Ectodermal cell (in vitro differentiated cells): ENCODE results near the gene SF3A1.
"Not testable (repeated sequence)": the region's sequence is repeated elsewhere in the genome, so short reads cannot be mapped to it uniquely, and the experiment has no call there.

ENCODE experiments used
- H3K27ac ChIP-seq: 2 replicates; pipeline ENCODE4 v1.7.0; 2013; ENCODE audit warnings: mild to moderate bottlenecking, low read depth, low read length; ENCODE audit not compliant: insufficient read depth, poor library complexity, severe bottlenecking
- H3K27me3 ChIP-seq: 2 replicates; pipeline ENCODE4 v1.7.0; 2013; ENCODE audit warnings: mild to moderate bottlenecking, low read length; ENCODE audit not compliant: insufficient read depth, control insufficient read depth, poor library complexity, severe bottlenecking
- H3K36me3 ChIP-seq: one replicate; pipeline ENCODE4 v1.7.0; 2013; ENCODE audit warnings: low read length; ENCODE audit not compliant: control insufficient read depth, insufficient read depth
- H3K4me1 ChIP-seq: one replicate; pipeline ENCODE4 v1.7.0; 2013; ENCODE audit warnings: low read length; ENCODE audit not compliant: control insufficient read depth, insufficient read depth
- H3K4me3 ChIP-seq: 2 replicates; pipeline ENCODE4 v1.7.0; 2013; ENCODE audit warnings: low read depth, low read length, control low read depth; ENCODE audit not compliant: insufficient read depth
- H3K9me3 ChIP-seq: 2 replicates; pipeline ENCODE4 v1.7.0; 2013; ENCODE audit warnings: mild to moderate bottlenecking, low read length, moderate library complexity; ENCODE audit not compliant: control insufficient read depth
- WGBS, 2 experiments: methylation state at CpG; one replicate each; pipeline ENCODE4 v1.1.7; 2013; ENCODE audit warnings: missing lambda C conversion rate in 2 of 2; 5-methylcytosine and 5-hydroxymethylcytosine counted together

SF3A1 gene

GRCh38 chr22:30351226-30351625 lies 5.5 kb downstream of the SF3A1 start:
- Histone ChIP-seq H3K36me3 (peaks cover 31% of the 10 kb centered on the region), H3K27ac (no peak overlapping the region), H3K9me3 (no peaks in the 10 kb centered on the region), H3K4me3 (no peak overlapping the region), H3K4me1 (peaks cover 8% of the 10 kb centered on the region), H3K27me3 (no peaks in the 10 kb centered on the region)
- WGBS, 2 experiments = 92 to 95% methylated on average over 3 of the region's 3 CpGs

DNA sequence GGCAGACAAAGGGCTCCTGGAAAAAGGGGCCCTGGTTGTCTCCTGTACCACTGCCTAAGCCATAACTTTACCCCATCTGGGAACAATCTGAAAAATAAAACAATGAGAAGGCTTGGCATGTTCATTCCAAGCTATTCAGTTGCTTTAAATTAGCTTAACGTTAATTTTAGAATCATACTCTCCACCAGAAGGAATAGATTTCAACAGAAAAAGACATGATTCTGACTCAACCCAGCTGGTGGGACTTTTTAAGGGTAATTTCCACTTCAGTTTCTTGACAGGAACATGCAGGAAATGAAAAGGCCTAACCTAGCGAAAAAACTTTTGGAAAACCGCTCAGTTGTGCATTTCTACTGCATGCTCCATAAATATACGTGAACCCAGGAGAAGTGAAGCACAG lies 7.9 kb downstream of the SF3A1 start:
- no peak overlapping the region for H3K27ac ChIP-seq
- no peaks in the 10 kb centered on the region for H3K4me1 ChIP-seq
- no peak overlapping the region for H3K4me3 ChIP-seq
- peaks cover 54% of the 10 kb centered on the region for H3K36me3 ChIP-seq
- no peaks in the 10 kb centered on the region for H3K9me3 ChIP-seq
- WGBS, 2 experiments = 97 to 99% methylated on average over 4 of the region's 4 CpGs
- no peaks in the 10 kb centered on the region for H3K27me3 ChIP-seq

DNA sequence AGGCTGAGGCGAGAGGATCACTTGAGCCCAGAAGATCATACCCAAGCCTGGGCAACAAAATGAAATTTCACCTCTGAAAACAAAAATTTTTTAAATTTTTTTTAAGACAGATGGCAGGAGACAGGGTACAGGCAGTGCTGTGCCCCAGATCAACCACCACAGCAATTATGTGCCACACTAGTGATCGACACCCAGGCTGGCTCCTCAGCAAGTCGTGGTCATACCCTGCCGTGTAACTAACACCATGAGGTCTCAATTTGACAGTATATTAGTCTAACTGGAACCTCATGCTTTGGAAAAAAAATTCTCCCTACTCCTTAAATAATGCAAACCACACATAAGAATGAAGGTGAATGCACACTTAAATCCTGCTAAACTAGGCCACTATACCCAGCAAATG lies 8.3 kb downstream of the SF3A1 start:
- Histone ChIP-seq H3K9me3 (no peaks in the 10 kb centered on the region), H3K27me3 (no peaks in the 10 kb centered on the region), H3K4me3 (no peak overlapping the region), H3K36me3 (peaks cover 58% of the 10 kb centered on the region), H3K27ac (no peak overlapping the region), H3K4me1 (no peaks in the 10 kb centered on the region)
- WGBS, 2 experiments = 93 to 97% methylated on average over 4 of the region's 4 CpGs

- no peaks in the 10 kb centered on the region for H3K27me3 ChIP-seq
- H3K36me3 ChIP-seq = peaks cover 62% of the 10 kb centered on the region
- no peaks in the 10 kb centered on the region for H3K9me3 ChIP-seq
- H3K4me1 ChIP-seq = no peaks in the 10 kb centered on the region
- WGBS, 2 experiments = 92 to 94% methylated on average over 5 of the region's 5 CpGs
- H3K4me3 ChIP-seq = no peak overlapping the region
- no peak overlapping the region for H3K27ac ChIP-seq
Observed at GRCh38 chr22:30347255-30347892, 9.3 kb downstream of the SF3A1 start.

DNA sequence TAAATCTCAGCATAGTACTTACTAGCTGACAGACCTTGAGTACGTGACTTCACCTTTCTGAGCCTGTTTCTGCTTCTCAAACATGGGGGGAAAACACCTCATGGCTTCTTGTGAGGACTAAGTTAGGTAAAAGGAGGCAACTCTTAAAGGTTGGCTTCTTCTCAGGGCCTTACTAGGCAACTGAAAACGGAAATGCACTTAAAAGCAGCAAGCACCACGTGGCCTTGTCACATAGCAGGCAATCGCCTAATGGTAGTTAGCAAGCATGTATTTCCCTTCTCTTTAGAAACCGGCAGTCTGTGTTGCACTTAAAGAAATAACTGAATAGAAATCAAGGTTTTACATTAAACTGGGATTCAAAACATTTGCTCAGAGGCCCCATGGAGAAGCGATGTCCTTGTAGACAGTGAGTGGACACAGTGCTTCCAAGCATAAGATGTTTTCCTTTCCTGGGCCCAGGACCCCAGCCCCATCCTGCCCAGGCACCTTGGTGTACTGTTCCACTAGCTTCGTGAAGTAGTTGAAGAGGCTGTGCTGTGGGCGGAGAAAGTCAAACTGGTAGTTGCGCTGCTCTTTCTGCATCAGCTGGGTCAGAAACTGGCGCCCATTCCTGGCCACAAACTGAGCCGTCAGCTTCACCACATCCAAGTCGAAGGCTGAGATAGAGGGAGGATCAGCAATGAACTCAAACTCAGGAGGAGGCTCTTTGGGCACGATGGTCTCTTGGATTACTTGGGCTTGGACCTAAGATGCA lies 12.1 kb downstream of the SF3A1 start:
- Histone ChIP-seq H3K27ac (no peak overlapping the region), H3K27me3 (no peaks in the 10 kb centered on the region), H3K4me1 (no peaks in the 10 kb centered on the region), H3K36me3 (peaks cover 74% of the 10 kb centered on the region), H3K4me3 (no peak overlapping the region), H3K9me3 (no peaks in the 10 kb centered on the region)
- 96 to 97% methylated on average over 13 of the region's 13 CpGs for WGBS, 2 experiments

GRCh38 chr22:30340911-30341685 lies 15.6 kb downstream of the SF3A1 start:
- Histone ChIP-seq H3K27ac (no peak overlapping the region), H3K27me3 (no peaks in the 10 kb centered on the region), H3K4me1 (no peaks in the 10 kb centered on the region), H3K9me3 (no peaks in the 10 kb centered on the region), H3K4me3 (no peak overlapping the region), H3K36me3 (peaks cover 91% of the 10 kb centered on the region)
- WGBS, 2 experiments = 92 to 93% methylated on average over 16 of the region's 16 CpGs

GRCh38 chr22:30338802-30339201 lies 17.9 kb downstream of the SF3A1 start:
- Histone ChIP-seq H3K4me3 (no peak overlapping the region), H3K27me3 (no peaks in the 10 kb centered on the region), H3K4me1 (no peaks in the 10 kb centered on the region), H3K27ac (no peak overlapping the region), H3K9me3 (no peaks in the 10 kb centered on the region), H3K36me3 (peaks cover 91% of the 10 kb centered on the region)
- 98% methylated on average over 7 of the region's 7 CpGs for WGBS, 2 experiments

GRCh38 chr22:30338341-30338740 lies 18.4 kb downstream of the SF3A1 start:
- WGBS, 2 experiments = 93 to 96% methylated on average over 9 of the region's 9 CpGs
- not testable (repeated sequence) for H3K9me3 ChIP-seq

GRCh38 chr22:30337461-30337778 lies 19.3 kb downstream of the SF3A1 start:
- Histone ChIP-seq H3K4me1 (no peaks in the 10 kb centered on the region), H3K27ac (no peak overlapping the region), H3K9me3 (no peaks in the 10 kb centered on the region), H3K4me3 (no peak overlapping the region), H3K36me3 (peaks cover 87% of the 10 kb centered on the region), H3K27me3 (no peaks in the 10 kb centered on the region)
- WGBS, 2 experiments = 94 to 95% methylated on average over 8 of the region's 8 CpGs

More at GRCh38 chr22:30338341-30338740, 18.4 kb downstream of the SF3A1 start:
- H3K4me1 ChIP-seq, H3K4me3 ChIP-seq, H3K27me3 ChIP-seq, H3K27ac ChIP-seq: not testable (repeated sequence)
- peaks cover 92% of the 10 kb centered on the region for H3K36me3 ChIP-seq

GRCh38 chr22:30336752-30337460 lies 19.8 kb downstream of the SF3A1 start:
- no peak overlapping the region for H3K4me3 ChIP-seq
- H3K27me3 ChIP-seq = no peaks in the 10 kb centered on the region
- WGBS, 2 experiments = 99% methylated on average over 4 of the region's 4 CpGs
- H3K4me1 ChIP-seq = no peaks in the 10 kb centered on the region
- no peak overlapping the region for H3K27ac ChIP-seq
- H3K9me3 ChIP-seq = no peaks in the 10 kb centered on the region
- peaks cover 83% of the 10 kb centered on the region for H3K36me3 ChIP-seq
